K562 (cell line): Measurements from ENCODE around the gene F2. TPM values are rescaled to one million over a fixed set of nuclear protein-coding genes. Genes with fewer than 3 reads are reported as not detected.

Source experiments
- CBX1 ChIP-seq: sonication (generic); IDR thresholded peaks from 2 replicates; pipeline ENCODE4 v1.6.1; 2016; ENCODE audit warnings: antibody characterized with exemption, low read depth, mild to moderate bottlenecking
- DPF2 ChIP-seq: fragments of 450-650 bp; IDR thresholded peaks from 2 replicates; pipeline ENCODE4 v1.6.1; 2016
- EGR1 ChIP-seq: fragments of 450-650 bp; conservative IDR thresholded peaks from 2 replicates; pipeline ENCODE4 v1.6.1; 2017; ENCODE audit warnings: mild to moderate bottlenecking
- ERF ChIP-seq: fragments of 450-650 bp; formaldehyde crosslinking; IDR thresholded peaks from 2 replicates; pipeline ENCODE4 v1.4.0; 2020; ENCODE audit warnings: mild to moderate bottlenecking, mixed read lengths
- GATAD2B ChIP-seq: fragments of 450-650 bp; IDR thresholded peaks from 2 replicates; pipeline ENCODE4 v1.6.1; 2017; ENCODE audit warnings: mild to moderate bottlenecking, borderline replicate concordance
- LARP7 ChIP-seq: fragments of 450-650 bp; IDR thresholded peaks from 2 replicates; pipeline ENCODE4 v1.6.1; 2016
- LEF1 ChIP-seq: fragments of 450-650 bp; IDR thresholded peaks from 2 replicates; pipeline ENCODE4 v1.6.1; 2016; ENCODE audit warnings: mild to moderate bottlenecking
- MEIS2 ChIP-seq: fragments of 450-650 bp; IDR thresholded peaks from 2 replicates; pipeline ENCODE4 v1.6.1; 2014; ENCODE audit warnings: mild to moderate bottlenecking; ENCODE audit not compliant: partially characterized antibody
- NR1H2 ChIP-seq: sonication (generic); formaldehyde crosslinking; IDR thresholded peaks from 2 replicates; pipeline ENCODE4 v1.4.0; 2020; ENCODE audit warnings: mild to moderate bottlenecking, missing genetic modification reagents
- RBM15 ChIP-seq: fragments of 200-400 bp; formaldehyde crosslinking; IDR thresholded peaks from 2 replicates; pipeline ENCODE4 v1.6.1; 2018; ENCODE audit warnings: mild to moderate bottlenecking, low read length, moderate library complexity; ENCODE audit not compliant: insufficient read depth
- SIN3A ChIP-seq, 2 experiments: fragments of 150-350 bp in 1 of 2; IDR thresholded peaks; 2 replicates each; pipeline ENCODE4 v1.6.1; 2011 to 2016; ENCODE audit warnings: borderline replicate concordance in 2 of 2, low read depth in 2 of 2, low read length in 2 of 2, mild to moderate bottlenecking in 2 of 2, moderate library complexity in 2 of 2; ENCODE audit not compliant: control insufficient read depth in 1 of 2
- SRF ChIP-seq, 2 experiments: fragments of 250-450, 450-650 bp in 1 of 2; sonication (Bioruptor Pico) in 1 of 2; sonication (generic) in 1 of 2; formaldehyde crosslinking; IDR thresholded peaks; 2 replicates each; pipeline versions ENCODE4 v1.5.0 to v1.5.1; 2020 to 2022; ENCODE audit warnings: mild to moderate bottlenecking in 1 of 2, missing genetic modification reagents in 1 of 2
- TCF3 ChIP-seq: sonication (generic); formaldehyde crosslinking; IDR thresholded peaks from 2 replicates; pipeline ENCODE4 v1.4.0; 2020; ENCODE audit warnings: mild to moderate bottlenecking, missing genetic modification reagents
- TEAD2 ChIP-seq: fragments of 450-650 bp; IDR thresholded peaks from 2 replicates; pipeline ENCODE4 v1.6.1; 2016; ENCODE audit warnings: missing genetic modification characterization, control low read depth, missing compliant biosample characterization
- ZBTB7A ChIP-seq: IDR thresholded peaks from 2 replicates; pipeline ENCODE4 v1.6.1; 2011; ENCODE audit warnings: low read depth, mild to moderate bottlenecking, low read length, moderate library complexity, borderline replicate concordance; ENCODE audit not compliant: control insufficient read depth
- ZBTB8A ChIP-seq: fragments of 450-650 bp; IDR thresholded peaks from 2 replicates; pipeline ENCODE4 v1.6.1; 2018; ENCODE audit warnings: mild to moderate bottlenecking, moderate library complexity; ENCODE audit not compliant: partially characterized antibody
- ZSCAN32 ChIP-seq: fragments of 450-650 bp; formaldehyde crosslinking; IDR thresholded peaks from 2 replicates; pipeline ENCODE4 v1.4.0; 2020; ENCODE audit warnings: mild to moderate bottlenecking, moderate library complexity
- polyA plus RNA-seq, 8 experiments: library from polyadenylated mRNA; depleted of rRNA in 4 of 8; stranded (reverse) in 5 of 8; unstranded in 3 of 8; fragments of >200 nt; fragmentation: Nextera tagmentation in 2 of 8; fragmentation: Illumina TruSeq in 1 of 8; extraction: Ambion mirVana in 2 of 8; extraction: Trizol in 1 of 8; gene quantifications; 2 replicates each; pipeline versions ENCODE4 v1.2.1 to v1.2.3, GENCODE V29; 2011 to 2014; ENCODE audit warnings: inconsistent platforms in 1 of 8, missing spikeins in 1 of 8
- total RNA-seq, 7 experiments: library from RNA; depleted of rRNA in 6 of 7; stranded (reverse); fragments of >200 nt in 6 of 7; fragmentation: Illumina TruSeq in 2 of 7; extraction: Trizol in 2 of 7; gene quantifications; 2 replicates each; pipeline versions ENCODE4 v1.2.1 to v1.2.3, GENCODE V29; 2011 to 2021; ENCODE audit warnings: low replicate concordance in 1 of 7
- TF ChIP-seq, protein P1 (sequence below): sonication (generic); formaldehyde crosslinking; IDR thresholded peaks from 2 replicates; pipeline ENCODE4 v1.8.1; 2023; ENCODE audit warnings: mild to moderate bottlenecking, missing genetic modification reagents
- TF ChIP-seq, protein P2 (sequence below): fragments of 450-650 bp; IDR thresholded peaks from 2 replicates; pipeline ENCODE4 v1.7.0; 2016; ENCODE audit warnings: borderline replicate concordance
- TF ChIP-seq, protein P3 (sequence below): fragments of 250-450 bp; sonication (Bioruptor Pico); IDR thresholded peaks from 2 replicates; pipeline ENCODE4 v1.5.0; 2022; ENCODE audit warnings: mild to moderate bottlenecking
- TF ChIP-seq, protein P4 (sequence below): fragments of 250-450 bp; sonication (Bioruptor Pico); IDR thresholded peaks from 2 replicates; pipeline ENCODE4 v1.8.0; 2021; ENCODE audit warnings: borderline replicate concordance, mild to moderate bottlenecking, moderate library complexity; ENCODE audit not compliant: poor library complexity, severe bottlenecking
- TF ChIP-seq, protein P5 (sequence below): fragments of 450-650 bp; IDR thresholded peaks from 2 replicates; pipeline ENCODE4 v1.6.1; 2016

F2 gene
- total and polyA plus RNA-seq, 9 of the 15 experiments (the other 6 are each of a cell fraction or from before 2014, with no cell fraction given): 0.16 TPM; not detected in 8

DNA sequence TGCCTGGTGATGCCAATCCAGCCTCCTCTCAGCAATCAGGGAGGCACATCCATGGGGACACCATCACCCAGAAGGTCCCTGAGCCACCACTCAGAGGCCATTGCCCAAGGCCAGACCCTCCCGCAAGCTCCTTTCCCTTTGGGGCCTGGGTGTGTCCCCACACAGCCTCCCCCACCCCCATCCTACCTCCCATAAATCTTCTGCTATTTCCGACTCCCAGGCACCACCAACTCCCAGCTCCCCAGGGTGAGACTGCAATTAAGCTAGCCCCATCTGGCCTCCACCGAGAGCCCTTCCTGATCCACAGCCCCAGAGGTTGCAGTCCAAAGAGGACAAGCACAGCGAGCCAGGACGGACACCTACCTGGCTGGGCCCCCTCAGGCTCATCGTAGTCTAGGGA is 24.9 kb upstream of the F2 start (continued):
- TF ChIP-seq SRF (CRISPR knock-in tag; IDR thresholded peaks at IDR 0.05): no peak
- TF ChIP-seq LARP7: no peak
- no peak for TF ChIP-seq RBM15
- no peak for TF ChIP-seq ERF (CRISPR knock-in tag)
- no peak for TF ChIP-seq TEAD2 (tag)
- no peak for TF ChIP-seq GATAD2B
- TF ChIP-seq ZBTB8A: no peak
- TF ChIP-seq LEF1: no peak
- TF ChIP-seq, protein P1, sequence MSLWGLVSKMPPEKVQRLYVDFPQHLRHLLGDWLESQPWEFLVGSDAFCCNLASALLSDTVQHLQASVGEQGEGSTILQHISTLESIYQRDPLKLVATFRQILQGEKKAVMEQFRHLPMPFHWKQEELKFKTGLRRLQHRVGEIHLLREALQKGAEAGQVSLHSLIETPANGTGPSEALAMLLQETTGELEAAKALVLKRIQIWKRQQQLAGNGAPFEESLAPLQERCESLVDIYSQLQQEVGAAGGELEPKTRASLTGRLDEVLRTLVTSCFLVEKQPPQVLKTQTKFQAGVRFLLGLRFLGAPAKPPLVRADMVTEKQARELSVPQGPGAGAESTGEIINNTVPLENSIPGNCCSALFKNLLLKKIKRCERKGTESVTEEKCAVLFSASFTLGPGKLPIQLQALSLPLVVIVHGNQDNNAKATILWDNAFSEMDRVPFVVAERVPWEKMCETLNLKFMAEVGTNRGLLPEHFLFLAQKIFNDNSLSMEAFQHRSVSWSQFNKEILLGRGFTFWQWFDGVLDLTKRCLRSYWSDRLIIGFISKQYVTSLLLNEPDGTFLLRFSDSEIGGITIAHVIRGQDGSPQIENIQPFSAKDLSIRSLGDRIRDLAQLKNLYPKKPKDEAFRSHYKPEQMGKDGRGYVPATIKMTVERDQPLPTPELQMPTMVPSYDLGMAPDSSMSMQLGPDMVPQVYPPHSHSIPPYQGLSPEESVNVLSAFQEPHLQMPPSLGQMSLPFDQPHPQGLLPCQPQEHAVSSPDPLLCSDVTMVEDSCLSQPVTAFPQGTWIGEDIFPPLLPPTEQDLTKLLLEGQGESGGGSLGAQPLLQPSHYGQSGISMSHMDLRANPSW (CRISPR knock-in tag): no peak
- no peak for TF ChIP-seq NR1H2 (CRISPR knock-in tag)
- TF ChIP-seq, protein P2, sequence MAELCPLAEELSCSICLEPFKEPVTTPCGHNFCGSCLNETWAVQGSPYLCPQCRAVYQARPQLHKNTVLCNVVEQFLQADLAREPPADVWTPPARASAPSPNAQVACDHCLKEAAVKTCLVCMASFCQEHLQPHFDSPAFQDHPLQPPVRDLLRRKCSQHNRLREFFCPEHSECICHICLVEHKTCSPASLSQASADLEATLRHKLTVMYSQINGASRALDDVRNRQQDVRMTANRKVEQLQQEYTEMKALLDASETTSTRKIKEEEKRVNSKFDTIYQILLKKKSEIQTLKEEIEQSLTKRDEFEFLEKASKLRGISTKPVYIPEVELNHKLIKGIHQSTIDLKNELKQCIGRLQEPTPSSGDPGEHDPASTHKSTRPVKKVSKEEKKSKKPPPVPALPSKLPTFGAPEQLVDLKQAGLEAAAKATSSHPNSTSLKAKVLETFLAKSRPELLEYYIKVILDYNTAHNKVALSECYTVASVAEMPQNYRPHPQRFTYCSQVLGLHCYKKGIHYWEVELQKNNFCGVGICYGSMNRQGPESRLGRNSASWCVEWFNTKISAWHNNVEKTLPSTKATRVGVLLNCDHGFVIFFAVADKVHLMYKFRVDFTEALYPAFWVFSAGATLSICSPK: no peak
- no peak for TF ChIP-seq ZSCAN32
- TF ChIP-seq, protein P3, sequence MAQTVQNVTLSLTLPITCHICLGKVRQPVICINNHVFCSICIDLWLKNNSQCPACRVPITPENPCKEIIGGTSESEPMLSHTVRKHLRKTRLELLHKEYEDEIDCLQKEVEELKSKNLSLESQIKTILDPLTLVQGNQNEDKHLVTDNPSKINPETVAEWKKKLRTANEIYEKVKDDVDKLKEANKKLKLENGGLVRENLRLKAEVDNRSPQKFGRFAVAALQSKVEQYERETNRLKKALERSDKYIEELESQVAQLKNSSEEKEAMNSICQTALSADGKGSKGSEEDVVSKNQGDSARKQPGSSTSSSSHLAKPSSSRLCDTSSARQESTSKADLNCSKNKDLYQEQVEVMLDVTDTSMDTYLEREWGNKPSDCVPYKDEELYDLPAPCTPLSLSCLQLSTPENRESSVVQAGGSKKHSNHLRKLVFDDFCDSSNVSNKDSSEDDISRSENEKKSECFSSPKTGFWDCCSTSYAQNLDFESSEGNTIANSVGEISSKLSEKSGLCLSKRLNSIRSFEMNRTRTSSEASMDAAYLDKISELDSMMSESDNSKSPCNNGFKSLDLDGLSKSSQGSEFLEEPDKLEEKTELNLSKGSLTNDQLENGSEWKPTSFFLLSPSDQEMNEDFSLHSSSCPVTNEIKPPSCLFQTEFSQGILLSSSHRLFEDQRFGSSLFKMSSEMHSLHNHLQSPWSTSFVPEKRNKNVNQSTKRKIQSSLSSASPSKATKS (CRISPR knock-in tag): no peak
- TF ChIP-seq ZBTB7A: 0 out of 2 replicates have a peak, but pooled peaks have one; percentile 23
- peak; percentile 78 for TF ChIP-seq MEIS2
- no peak for TF ChIP-seq TCF3 (CRISPR knock-in tag)
- TF ChIP-seq, protein P4, sequence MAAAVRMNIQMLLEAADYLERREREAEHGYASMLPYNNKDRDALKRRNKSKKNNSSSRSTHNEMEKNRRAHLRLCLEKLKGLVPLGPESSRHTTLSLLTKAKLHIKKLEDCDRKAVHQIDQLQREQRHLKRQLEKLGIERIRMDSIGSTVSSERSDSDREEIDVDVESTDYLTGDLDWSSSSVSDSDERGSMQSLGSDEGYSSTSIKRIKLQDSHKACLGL (CRISPR knock-in tag): no peak
- TF ChIP-seq, protein P5, sequence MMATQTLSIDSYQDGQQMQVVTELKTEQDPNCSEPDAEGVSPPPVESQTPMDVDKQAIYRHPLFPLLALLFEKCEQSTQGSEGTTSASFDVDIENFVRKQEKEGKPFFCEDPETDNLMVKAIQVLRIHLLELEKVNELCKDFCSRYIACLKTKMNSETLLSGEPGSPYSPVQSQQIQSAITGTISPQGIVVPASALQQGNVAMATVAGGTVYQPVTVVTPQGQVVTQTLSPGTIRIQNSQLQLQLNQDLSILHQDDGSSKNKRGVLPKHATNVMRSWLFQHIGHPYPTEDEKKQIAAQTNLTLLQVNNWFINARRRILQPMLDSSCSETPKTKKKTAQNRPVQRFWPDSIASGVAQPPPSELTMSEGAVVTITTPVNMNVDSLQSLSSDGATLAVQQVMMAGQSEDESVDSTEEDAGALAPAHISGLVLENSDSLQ: peak; percentile 79
- TF ChIP-seq DPF2: 0 out of 2 replicates have a peak, but pooled peaks have one; percentile 14
- TF ChIP-seq SIN3A (IDR thresholded peaks at IDR 0.05; ENCODE audit: borderline replicate concordance in 2 of 2, control insufficient read depth in 1 of 2, low read depth in 2 of 2, low read length in 2 of 2): no peak
- TF ChIP-seq CBX1: no peak
- 0 out of 2 replicates have a peak, but pooled peaks have one; percentile 4 for TF ChIP-seq EGR1
